ENCODE results near the gene SLFN13.
A peak's percentile ranks its signal among the peaks of the same experiment; 100 is the strongest.

SLFN13 gene

GRCh38 chr17:35448214-35448898 lies at the start of gene SLFN13:
TSS of gene SLFN13 (minus strand) at chr17:35448766. CDS start at chr17:35445680, 3,086 bp downstream.
- TF ChIP-seq CTCF (conservative IDR thresholded peaks at IDR 0.05; ENCODE audit: low read depth, low read length): no peak
- H3K4me3 ChIP-seq (ENCODE audit: low read length): peak within 1 kb of the TSS; percentile 50
- no peak for DNase-seq (ENCODE audit: low read depth)

- no peak overlapping the region for H3K4me3 ChIP-seq (ENCODE audit: low read length)
- TF ChIP-seq CTCF (conservative IDR thresholded peaks at IDR 0.05; ENCODE audit: low read depth, low read length): no peak
- DNase-seq (ENCODE audit: low read depth): no peak
Observed at GRCh38 chr17:35496451-35497290, 48.1 kb upstream of the SLFN13 start.

- TF ChIP-seq CTCF (conservative IDR thresholded peaks at IDR 0.05; ENCODE audit: low read depth, low read length): no peak
- no peak overlapping the region for H3K4me3 ChIP-seq (ENCODE audit: low read length)
- DNase-seq (ENCODE audit: low read depth): no peak
Observed at GRCh38 chr17:35493040-35493439, 44.5 kb upstream of the SLFN13 start.

- H3K4me3 ChIP-seq (ENCODE audit: low read length): no peak overlapping the region
- DNase-seq (ENCODE audit: low read depth): no peak
- no peak for TF ChIP-seq CTCF (conservative IDR thresholded peaks at IDR 0.05; ENCODE audit: low read depth, low read length)
Observed at GRCh38 chr17:35491417-35491816, 42.9 kb upstream of the SLFN13 start.

GRCh38 chr17:35489944-35490343 lies 41.4 kb upstream of the SLFN13 start:
- no peak for TF ChIP-seq CTCF (conservative IDR thresholded peaks at IDR 0.05; ENCODE audit: low read depth, low read length)
- no peak for DNase-seq (ENCODE audit: low read depth)
- H3K4me3 ChIP-seq (ENCODE audit: low read length): no peak overlapping the region

GRCh38 chr17:35488991-35489390 lies 40.4 kb upstream of the SLFN13 start:
- H3K4me3 ChIP-seq (ENCODE audit: low read length): no peak overlapping the region
- no peak for DNase-seq (ENCODE audit: low read depth)
- TF ChIP-seq CTCF (conservative IDR thresholded peaks at IDR 0.05; ENCODE audit: low read depth, low read length): no peak

All from retinal pigment epithelial cell (primary cell).